Measurements from ENCODE around the gene TMEM82. TPM values are rescaled to one million over a fixed set of nuclear protein-coding genes. Genes with fewer than 3 reads are reported as not detected.

Gene TMEM82
- total and polyA plus RNA-seq, 5 donors from 2014 or later = not detected

DNA sequence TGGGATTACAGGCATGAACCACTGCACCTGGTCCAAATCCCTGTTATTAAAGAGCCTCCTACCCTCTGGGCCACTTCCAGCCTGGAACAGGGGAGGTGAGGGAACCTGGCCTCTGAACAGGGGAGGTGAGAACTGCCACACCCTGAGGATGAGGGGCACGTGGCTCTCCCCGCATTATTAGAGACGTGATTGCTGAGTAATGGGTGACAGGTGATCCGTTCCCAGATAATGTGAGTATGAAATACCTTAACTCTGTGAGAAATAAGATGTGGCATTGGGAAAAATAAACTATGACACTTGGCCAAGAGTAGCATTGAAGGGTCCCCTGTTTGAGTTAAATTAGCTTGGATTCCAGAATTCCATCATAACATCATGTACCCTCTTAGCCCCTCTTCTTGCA is 19.9 kb upstream of the TMEM82 start:
- Mint-ChIP-seq H3K9me3 (no peaks in the 10 kb centered on the region), H3K4me1 (peaks cover 0 to 5% (median 0%) of the 10 kb centered on the region in 4 donors), H3K36me3 (peaks cover 16% of the 10 kb centered on the region), H3K27ac (no peak overlapping the region), H3K4me3 (no peak overlapping the region), H3K27me3 (no peaks in the 10 kb centered on the region)
- no peak overlapping the region for H3K27ac ChIP-seq (ENCODE audit: insufficient read depth, low read length, poor library complexity, severe bottlenecking)
- H3K9me3 ChIP-seq (ENCODE audit: control insufficient read depth in 2 of 2, low read length in 2 of 2) = no peaks in the 10 kb centered on the region
- no peaks in the 10 kb centered on the region for H3K4me1 ChIP-seq (ENCODE audit: control insufficient read depth, insufficient read depth, low read length, poor library complexity, severe bottlenecking)
- no peak for DNase-seq
- no peak for ATAC-seq (ENCODE audit: low read depth in 2 of 2)
- H3K27me3 ChIP-seq (ENCODE audit: control insufficient read depth, insufficient read depth, low read length) = no peaks in the 10 kb centered on the region
- H3K4me3 ChIP-seq (ENCODE audit: low read depth, low read length) = no peak overlapping the region
- peaks cover 70% of the 10 kb centered on the region for H3K36me3 ChIP-seq (ENCODE audit: control insufficient read depth, insufficient read depth, low read length)

DNA sequence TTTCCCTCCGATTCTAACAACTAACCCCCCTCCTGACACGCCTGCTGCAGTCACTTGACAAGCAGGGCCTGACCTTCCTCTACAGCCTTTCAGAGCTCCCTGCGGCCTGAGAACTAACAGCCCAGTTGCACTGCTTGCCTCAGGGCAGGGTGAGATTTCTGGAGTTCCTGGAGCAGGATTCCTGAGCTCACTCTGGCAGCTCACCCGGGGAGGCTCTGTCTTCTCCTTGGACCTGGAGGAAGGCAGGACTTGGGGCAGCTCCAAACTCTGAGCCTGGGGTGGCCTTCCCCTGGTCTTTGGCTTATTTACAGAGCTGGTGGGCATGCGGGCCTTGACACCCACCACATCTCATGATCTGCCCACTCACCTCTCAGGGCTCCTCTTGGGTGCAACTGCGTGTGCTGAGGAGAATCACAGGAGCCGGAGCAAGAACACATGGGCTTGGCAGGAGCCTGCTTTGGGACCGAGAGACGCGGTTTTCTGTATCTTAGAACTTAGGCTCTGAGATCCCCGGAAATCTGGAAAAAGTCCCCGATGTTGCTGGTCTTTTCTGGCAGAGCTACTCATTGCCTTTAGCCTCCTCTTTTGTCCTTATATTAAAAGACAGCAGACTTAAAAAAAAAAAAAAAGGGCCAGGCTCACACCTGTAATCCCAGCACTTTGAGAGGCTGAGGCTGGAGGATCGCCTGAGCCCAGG is 19.3 kb upstream of the TMEM82 start:
- no peak overlapping the region for H3K27ac Mint-ChIP-seq
- peaks cover 70% of the 10 kb centered on the region for H3K36me3 ChIP-seq (ENCODE audit: control insufficient read depth, insufficient read depth, low read length)

DNA sequence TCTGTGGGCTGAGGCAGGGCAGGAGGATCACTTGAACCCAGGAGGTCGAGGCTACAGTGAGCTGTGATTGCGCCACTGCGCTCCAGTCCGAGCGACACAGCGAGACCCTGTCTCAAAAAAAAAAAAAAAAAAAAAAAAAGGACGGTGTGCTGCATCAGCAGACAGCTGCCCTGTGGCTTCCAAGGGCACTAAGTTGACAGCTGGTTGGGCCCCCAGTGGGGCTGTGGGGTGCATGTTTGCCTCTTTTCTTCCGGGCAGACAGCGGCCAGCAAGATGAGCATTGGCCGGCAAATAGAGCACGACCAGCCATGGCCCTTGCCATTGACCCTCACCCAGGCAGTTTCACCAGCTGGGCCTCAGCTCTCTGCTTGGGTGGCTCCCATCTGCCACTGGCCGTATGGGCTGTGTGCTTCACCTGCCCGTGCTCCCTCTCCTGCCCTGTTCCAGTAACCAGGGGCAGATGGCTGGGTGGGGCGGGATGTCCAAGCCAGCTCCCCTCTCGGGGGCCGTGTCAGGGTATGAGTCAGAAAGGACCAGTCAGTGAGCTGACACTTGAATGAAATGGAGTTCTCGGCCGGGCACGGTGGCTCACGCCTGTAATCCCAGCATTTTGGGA is 18.6 kb upstream of the TMEM82 start:
- Mint-ChIP-seq H3K9me3 (no peaks in the 10 kb centered on the region), H3K4me3 (no peak overlapping the region), H3K27ac (no peak overlapping the region), H3K27me3 (no peaks in the 10 kb centered on the region), H3K4me1 (peaks cover 0 to 5% (median 0%) of the 10 kb centered on the region in 4 donors), H3K36me3 (peaks cover 21% of the 10 kb centered on the region)
- H3K27ac ChIP-seq (ENCODE audit: insufficient read depth, low read length, poor library complexity, severe bottlenecking) = no peak overlapping the region
- H3K27me3 ChIP-seq (ENCODE audit: control insufficient read depth, insufficient read depth, low read length) = no peaks in the 10 kb centered on the region
- no peaks in the 10 kb centered on the region for H3K9me3 ChIP-seq (ENCODE audit: control insufficient read depth in 2 of 2, low read length in 2 of 2)
- H3K4me3 ChIP-seq (ENCODE audit: low read depth, low read length) = no peak overlapping the region
- ATAC-seq (ENCODE audit: low read depth in 2 of 2) = no peak
- peaks cover 67% of the 10 kb centered on the region for H3K36me3 ChIP-seq (ENCODE audit: control insufficient read depth, insufficient read depth, low read length)
- no peak for DNase-seq
- H3K4me1 ChIP-seq (ENCODE audit: control insufficient read depth, insufficient read depth, low read length, poor library complexity, severe bottlenecking) = no peaks in the 10 kb centered on the region

More for the DNA sequence above, 19.3 kb upstream of the TMEM82 start:
- no peaks in the 10 kb centered on the region for H3K9me3 ChIP-seq (ENCODE audit: control insufficient read depth in 2 of 2, low read length in 2 of 2)
- DNase-seq (no peak), ATAC-seq (ENCODE audit: low read depth in 2 of 2) (no peak)
- H3K36me3 Mint-ChIP-seq = peaks cover 20% of the 10 kb centered on the region
- H3K4me1 Mint-ChIP-seq = peaks cover 0 to 5% (median 0%) of the 10 kb centered on the region in 4 donors
- H3K27me3 Mint-ChIP-seq = no peaks in the 10 kb centered on the region
- no peak overlapping the region for H3K27ac ChIP-seq (ENCODE audit: insufficient read depth, low read length, poor library complexity, severe bottlenecking)
- H3K27me3 ChIP-seq (ENCODE audit: control insufficient read depth, insufficient read depth, low read length) = no peaks in the 10 kb centered on the region
- no peaks in the 10 kb centered on the region for H3K4me1 ChIP-seq (ENCODE audit: control insufficient read depth, insufficient read depth, low read length, poor library complexity, severe bottlenecking)
- H3K4me3 Mint-ChIP-seq = no peak overlapping the region
- no peaks in the 10 kb centered on the region for H3K9me3 Mint-ChIP-seq
- H3K4me3 ChIP-seq (ENCODE audit: low read depth, low read length) = no peak overlapping the region

DNA sequence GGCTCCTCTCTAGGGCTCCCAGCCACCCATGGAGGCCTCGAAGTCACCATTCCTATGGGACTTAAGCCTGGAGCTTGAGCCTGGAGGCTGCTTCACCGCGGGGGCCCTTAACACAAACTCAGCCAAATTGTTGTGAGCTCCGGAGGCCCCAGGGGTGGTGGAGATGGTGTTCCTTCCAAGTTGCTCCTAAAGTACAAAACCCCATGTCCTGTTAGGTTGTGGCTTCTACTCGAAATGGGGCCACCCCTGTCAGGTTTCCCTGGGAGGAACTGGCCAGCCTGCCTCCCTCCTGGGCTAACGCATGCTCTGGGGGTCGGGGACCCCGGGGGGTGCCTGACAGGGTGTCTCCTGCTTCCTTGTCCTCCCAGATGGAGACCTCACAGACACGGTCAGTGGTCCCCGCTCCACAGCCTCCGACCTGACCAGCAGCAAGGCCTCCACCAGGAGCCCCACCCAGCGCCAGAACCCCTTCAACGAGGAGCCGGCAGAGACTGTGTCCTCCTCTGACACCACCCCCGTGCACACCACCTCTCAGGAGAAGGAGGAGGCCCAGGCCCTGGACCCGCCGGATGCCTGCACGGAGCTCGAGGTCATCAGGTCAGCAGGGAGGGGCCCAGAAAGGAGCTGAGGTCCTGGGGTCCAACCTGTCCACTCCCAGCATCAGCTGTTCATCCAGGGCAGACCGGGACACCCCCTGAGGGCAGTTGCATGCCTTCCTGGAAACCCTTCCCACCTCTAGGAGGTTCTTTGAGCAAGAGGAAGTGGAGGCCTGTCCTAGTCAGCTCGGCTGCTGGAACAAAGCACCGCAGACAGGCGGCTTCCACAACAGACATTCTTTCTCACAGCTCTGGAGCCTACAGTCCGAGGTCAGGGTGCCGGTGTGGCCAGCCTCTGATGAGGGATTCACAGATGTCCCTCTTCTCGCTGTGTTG is 17.1 kb upstream of the TMEM82 start:
- Histone ChIP-seq H3K36me3 (ENCODE audit: control insufficient read depth, insufficient read depth, low read length) (peaks cover 56% of the 10 kb centered on the region), H3K4me1 (ENCODE audit: control insufficient read depth, insufficient read depth, low read length, poor library complexity, severe bottlenecking) (no peaks in the 10 kb centered on the region), H3K27ac (ENCODE audit: insufficient read depth, low read length, poor library complexity, severe bottlenecking) (no peak overlapping the region), H3K27me3 (ENCODE audit: control insufficient read depth, insufficient read depth, low read length) (no peaks in the 10 kb centered on the region), H3K4me3 (ENCODE audit: low read depth, low read length) (no peak overlapping the region), H3K9me3 (ENCODE audit: control insufficient read depth in 2 of 2, low read length in 2 of 2) (no peaks in the 10 kb centered on the region)
- no peak for ATAC-seq (ENCODE audit: low read depth in 2 of 2)
- no peak for DNase-seq
- Mint-ChIP-seq H3K27me3 (no peaks in the 10 kb centered on the region), H3K4me3 (no peak overlapping the region), H3K36me3 (peaks cover 21% of the 10 kb centered on the region), H3K9me3 (no peaks in the 10 kb centered on the region), H3K4me1 (peaks cover 0 to 5% (median 0%) of the 10 kb centered on the region in 4 donors), H3K27ac (peak overlapping the region in 1 of 3 donors; percentile 49)

DNA sequence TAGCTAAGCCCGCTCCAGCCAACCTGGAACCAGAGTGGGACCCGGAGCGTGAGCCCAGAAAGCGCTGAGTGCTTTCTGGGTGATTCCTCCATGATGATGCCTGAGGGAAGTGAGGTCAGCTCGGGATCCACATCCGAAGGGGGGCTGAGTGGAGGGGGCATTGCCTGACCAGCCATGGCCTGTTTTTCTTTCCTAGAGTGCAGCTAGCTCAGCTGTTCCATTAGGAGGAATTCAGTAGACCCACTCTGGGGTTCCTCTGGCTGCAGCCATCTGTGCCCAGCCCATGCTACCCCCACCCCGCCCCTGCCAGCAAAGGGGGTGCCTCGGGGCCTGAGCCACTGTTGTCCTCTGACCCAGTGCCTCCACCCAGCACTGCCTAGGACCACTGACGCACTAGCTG is 15.8 kb upstream of the TMEM82 start:
- Mint-ChIP-seq H3K4me1 (peaks cover 0 to 5% (median 0%) of the 10 kb centered on the region in 4 donors), H3K27ac (no peak overlapping the region), H3K36me3 (peaks cover 16% of the 10 kb centered on the region), H3K4me3 (no peak overlapping the region), H3K27me3 (no peaks in the 10 kb centered on the region), H3K9me3 (no peaks in the 10 kb centered on the region)
- no peaks in the 10 kb centered on the region for H3K9me3 ChIP-seq (ENCODE audit: control insufficient read depth in 2 of 2, low read length in 2 of 2)
- DNase-seq (no peak), ATAC-seq (ENCODE audit: low read depth in 2 of 2) (no peak)
- H3K4me3 ChIP-seq (ENCODE audit: low read depth, low read length) = no peak overlapping the region
- no peak overlapping the region for H3K27ac ChIP-seq (ENCODE audit: insufficient read depth, low read length, poor library complexity, severe bottlenecking)
- no peaks in the 10 kb centered on the region for H3K27me3 ChIP-seq (ENCODE audit: control insufficient read depth, insufficient read depth, low read length)
- H3K36me3 ChIP-seq (ENCODE audit: control insufficient read depth, insufficient read depth, low read length) = peaks cover 51% of the 10 kb centered on the region
- H3K4me1 ChIP-seq (ENCODE audit: control insufficient read depth, insufficient read depth, low read length, poor library complexity, severe bottlenecking) = no peaks in the 10 kb centered on the region

DNA sequence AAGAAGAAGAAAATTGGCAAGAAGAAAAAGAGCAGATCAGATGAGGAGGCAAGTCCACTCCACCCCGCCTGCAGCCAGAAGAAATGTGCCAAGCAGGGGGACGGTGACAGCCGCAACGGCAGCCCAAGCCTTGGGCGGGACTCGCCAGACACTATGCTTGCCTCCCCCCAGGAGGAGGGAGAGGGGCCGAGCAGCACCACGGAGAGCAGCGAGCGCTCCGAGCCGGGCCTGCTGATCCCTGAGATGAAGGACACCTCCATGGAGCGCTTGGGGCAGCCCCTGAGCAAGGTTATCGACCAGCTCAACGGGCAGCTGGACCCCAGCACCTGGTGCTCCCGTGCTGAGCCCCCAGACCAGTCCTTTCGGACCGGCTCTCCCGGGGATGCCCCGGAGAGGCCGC is 15.3 kb upstream of the TMEM82 start:
- DNase-seq (no peak), ATAC-seq (ENCODE audit: low read depth in 2 of 2) (no peak)
- Mint-ChIP-seq H3K27me3 (no peaks in the 10 kb centered on the region), H3K36me3 (peaks cover 16% of the 10 kb centered on the region), H3K4me1 (peaks cover 0 to 5% (median 0%) of the 10 kb centered on the region in 4 donors), H3K9me3 (no peaks in the 10 kb centered on the region), H3K4me3 (no peak overlapping the region), H3K27ac (no peak overlapping the region)
- Histone ChIP-seq H3K4me1 (ENCODE audit: control insufficient read depth, insufficient read depth, low read length, poor library complexity, severe bottlenecking) (no peaks in the 10 kb centered on the region), H3K27me3 (ENCODE audit: control insufficient read depth, insufficient read depth, low read length) (no peaks in the 10 kb centered on the region), H3K4me3 (ENCODE audit: low read depth, low read length) (no peak overlapping the region), H3K36me3 (ENCODE audit: control insufficient read depth, insufficient read depth, low read length) (peaks cover 47% of the 10 kb centered on the region), H3K27ac (ENCODE audit: insufficient read depth, low read length, poor library complexity, severe bottlenecking) (no peak overlapping the region), H3K9me3 (ENCODE audit: control insufficient read depth in 2 of 2, low read length in 2 of 2) (no peaks in the 10 kb centered on the region)

DNA sequence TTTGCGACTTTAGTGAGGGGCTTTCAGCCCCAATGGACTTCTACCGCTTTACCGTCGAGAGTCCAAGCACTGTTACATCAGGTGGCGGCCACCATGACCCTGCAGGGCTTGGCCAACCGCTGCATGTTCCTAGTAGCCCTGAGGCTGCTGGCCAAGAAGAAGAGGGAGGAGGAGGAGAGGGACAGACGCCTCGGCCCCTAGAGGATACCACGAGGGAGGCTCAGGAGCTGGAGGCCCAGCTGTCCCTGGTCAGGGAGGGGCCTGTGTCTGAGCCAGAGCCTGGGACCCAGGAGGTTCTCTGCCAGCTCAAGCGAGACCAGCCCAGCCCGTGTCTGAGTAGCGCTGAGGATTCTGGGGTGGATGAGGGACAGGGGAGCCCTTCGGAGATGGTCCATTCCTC is 14.9 kb upstream of the TMEM82 start:
- ATAC-seq (ENCODE audit: low read depth in 2 of 2) = no peak
- Mint-ChIP-seq H3K27me3 (no peaks in the 10 kb centered on the region), H3K27ac (peak overlapping the region in 1 of 3 donors; percentile 94), H3K4me3 (no peak overlapping the region), H3K9me3 (no peaks in the 10 kb centered on the region), H3K4me1 (peaks cover 0 to 5% (median 0%) of the 10 kb centered on the region in 4 donors), H3K36me3 (peaks cover 16% of the 10 kb centered on the region)
- H3K4me1 ChIP-seq (ENCODE audit: control insufficient read depth, insufficient read depth, low read length, poor library complexity, severe bottlenecking) = no peaks in the 10 kb centered on the region
- DNase-seq = no peak
- peaks cover 47% of the 10 kb centered on the region for H3K36me3 ChIP-seq (ENCODE audit: control insufficient read depth, insufficient read depth, low read length)
- no peaks in the 10 kb centered on the region for H3K9me3 ChIP-seq (ENCODE audit: control insufficient read depth in 2 of 2, low read length in 2 of 2)
- H3K4me3 ChIP-seq (ENCODE audit: low read depth, low read length) = no peak overlapping the region
- H3K27ac ChIP-seq (ENCODE audit: insufficient read depth, low read length, poor library complexity, severe bottlenecking) = no peak overlapping the region
- no peaks in the 10 kb centered on the region for H3K27me3 ChIP-seq (ENCODE audit: control insufficient read depth, insufficient read depth, low read length)
